GM21576 (cell line): ENCODE data around the gene PLD2.

ENCODE experiments used
- ATAC-seq: cut with Tn5 transposase; IDR thresholded peaks from one replicate; pipeline ENCODE4 v1.9.1; 2021; ENCODE audit warnings: mild to moderate bottlenecking, moderate library complexity; ENCODE audit not compliant: unreplicated experiment

Gene PLD2

GRCh38 chr17:4806777-4807604 lies at the start of gene PLD2:
Gene PLD2 (plus strand): TSS chr17:4807152. CDS start chr17:4807773, 621 bp downstream.
- ATAC-seq: peak; percentile 83

GRCh38 chr17:4759776-4760236 lies 47.1 kb upstream of the PLD2 start:
- no peak for ATAC-seq

- ATAC-seq: no peak
Measured at GRCh38 chr17:4764595-4764994, 42.4 kb upstream of the PLD2 start.

GRCh38 chr17:4766201-4766600 lies 40.8 kb upstream of the PLD2 start:
- no peak for ATAC-seq

GRCh38 chr17:4766723-4767122 lies 40.2 kb upstream of the PLD2 start:
- ATAC-seq: no peak

GRCh38 chr17:4768298-4768697 lies 38.7 kb upstream of the PLD2 start:
- ATAC-seq: no peak

- no peak for ATAC-seq
Measured at GRCh38 chr17:4769628-4770027, 37.3 kb upstream of the PLD2 start.

- ATAC-seq: no peak
Measured at GRCh38 chr17:4771519-4772234, 35.3 kb upstream of the PLD2 start, which contains the start of gene TM4SF5. Gene TM4SF5 (plus strand): TSS chr17:4771886. CDS start chr17:4771923, 37 bp downstream.

GRCh38 chr17:4772235-4772613 lies 34.7 kb upstream of the PLD2 start:
- ATAC-seq: no peak

- no peak for ATAC-seq
Measured at GRCh38 chr17:4777969-4778760, 28.8 kb upstream of the PLD2 start.

- ATAC-seq: no peak
Measured at GRCh38 chr17:4780325-4780955, 26.5 kb upstream of the PLD2 start.

GRCh38 chr17:4782652-4783051 lies 24.3 kb upstream of the PLD2 start:
- no peak for ATAC-seq

- ATAC-seq: no peak
Measured at GRCh38 chr17:4785311-4786105, 21.4 kb upstream of the PLD2 start.

- no peak for ATAC-seq
Measured at GRCh38 chr17:4786106-4786511, 20.8 kb upstream of the PLD2 start, which contains the start of gene VMO1. Gene VMO1 (minus strand): TSS chr17:4786364. CDS start chr17:4786352, 12 bp downstream.

GRCh38 chr17:4786516-4786915 lies 20.4 kb upstream of the PLD2 start:
- no peak for ATAC-seq

GRCh38 chr17:4788159-4788806 lies 18.7 kb upstream of the PLD2 start:
- ATAC-seq: no peak

GRCh38 chr17:4788807-4789700 lies 17.9 kb upstream of the PLD2 start, which contains the start of gene GLTPD2:
Gene GLTPD2 (plus strand): TSS chr17:4788964. CDS start chr17:4789012, 48 bp downstream.
- no peak for ATAC-seq

- ATAC-seq: peak; percentile 30
Measured at GRCh38 chr17:4789701-4789950, 17.3 kb upstream of the PLD2 start.
